GM19372 (cell line): ENCODE results near the gene CRTC2.

Experiments used
- ATAC-seq: cut with Tn5 transposase; IDR thresholded peaks from one replicate; pipeline ENCODE4 v1.9.1; 2021; ENCODE audit warnings: mild to moderate bottlenecking, low read depth, moderate library complexity; ENCODE audit not compliant: unreplicated experiment

Gene CRTC2

DNA sequence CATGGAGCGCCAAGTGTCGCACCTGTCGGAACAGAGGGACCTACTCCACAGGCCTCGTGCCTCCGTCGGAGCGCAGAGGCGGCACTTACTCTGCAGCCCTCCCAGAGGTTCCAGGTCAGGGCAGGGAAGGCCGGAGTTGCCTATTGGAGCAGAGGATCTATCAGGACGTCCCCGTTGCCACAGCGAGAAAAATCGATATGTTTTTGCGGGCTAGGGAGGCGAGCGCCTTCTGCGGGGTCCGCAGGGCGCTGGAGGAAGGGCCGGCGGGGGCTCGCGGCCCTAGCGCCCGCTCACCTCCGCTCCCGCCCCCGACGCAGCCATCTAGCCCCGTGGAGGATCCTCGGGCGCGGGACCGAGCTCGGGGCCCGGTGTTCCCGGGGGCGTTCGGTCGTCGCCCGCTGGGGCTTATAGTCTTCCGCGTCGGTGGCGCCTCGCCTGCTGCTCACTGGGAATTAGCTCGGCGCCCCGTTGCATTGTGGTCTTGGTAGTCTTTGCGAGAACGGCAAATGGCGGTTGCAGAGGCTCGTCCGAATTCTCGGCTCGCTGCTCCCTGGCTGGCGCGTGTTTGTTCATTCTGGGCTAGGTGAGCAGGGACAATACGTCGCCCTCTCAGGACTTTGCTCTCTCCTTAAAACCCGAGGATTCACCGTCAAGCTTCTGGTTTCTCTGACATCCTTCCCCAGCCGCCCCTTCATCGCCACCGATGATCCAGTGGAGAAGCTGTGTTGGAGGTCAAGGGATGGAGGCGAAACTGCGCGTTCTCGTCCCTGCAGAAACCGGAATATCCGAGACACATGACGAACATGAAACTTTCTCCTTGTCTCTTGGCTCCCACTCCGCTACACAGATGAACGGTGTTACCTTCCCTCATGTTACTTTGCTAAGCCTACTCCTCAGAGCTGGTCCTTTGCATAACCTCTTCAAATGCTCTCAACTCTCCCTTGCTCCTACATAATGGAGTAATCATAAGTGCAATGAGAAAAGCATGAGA lies 19.1 kb upstream of the CRTC2 start, which contains the start of gene JTB:
Gene JTB (minus strand): TSS at position 425 of the 991 bp plus-strand sequence. CDS start 422 bp downstream, at position 3.
- peak; percentile 80 for ATAC-seq

DNA sequence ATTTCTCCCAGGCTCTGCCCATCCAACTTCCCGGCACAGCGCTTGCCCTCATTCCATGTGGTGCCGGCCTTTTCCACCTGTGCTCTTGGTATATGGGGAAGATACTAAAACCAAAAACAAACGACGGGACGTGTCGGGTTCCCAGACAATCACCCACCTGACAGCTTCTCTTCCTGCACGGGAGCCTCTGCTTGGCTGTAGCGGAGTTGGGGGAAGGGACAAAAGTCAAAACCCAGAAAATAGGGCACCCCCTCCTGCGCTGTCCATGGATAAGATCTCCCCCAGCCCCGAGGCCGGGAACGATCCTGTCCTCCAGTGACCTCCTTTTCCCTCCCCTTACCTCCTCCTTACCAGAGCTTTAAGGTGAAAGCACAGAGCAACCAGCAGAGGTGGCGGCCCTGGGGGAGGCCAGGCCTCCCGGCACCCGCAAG lies 18.4 kb upstream of the CRTC2 start:
- no peak for ATAC-seq

DNA sequence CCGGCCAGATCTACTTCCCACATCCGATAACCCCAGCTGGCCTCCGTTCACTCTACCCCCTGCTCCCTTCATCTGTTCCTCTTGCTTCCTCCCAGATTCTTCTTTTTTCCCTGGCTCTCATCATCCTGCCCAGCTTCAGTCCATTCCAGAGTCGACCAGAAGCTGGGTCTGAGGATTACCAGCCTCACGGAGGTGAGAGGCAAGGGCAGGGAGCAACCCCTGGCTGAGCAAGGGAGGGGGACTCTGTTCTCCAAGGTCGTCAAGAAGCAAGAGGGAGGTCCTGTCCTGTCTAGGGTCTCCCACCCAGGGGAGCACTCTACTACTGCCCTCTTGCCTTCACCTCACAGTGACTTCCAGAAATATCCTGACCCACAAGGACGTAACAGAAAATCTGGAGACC lies 15.1 kb upstream of the CRTC2 start:
- ATAC-seq = no peak

DNA sequence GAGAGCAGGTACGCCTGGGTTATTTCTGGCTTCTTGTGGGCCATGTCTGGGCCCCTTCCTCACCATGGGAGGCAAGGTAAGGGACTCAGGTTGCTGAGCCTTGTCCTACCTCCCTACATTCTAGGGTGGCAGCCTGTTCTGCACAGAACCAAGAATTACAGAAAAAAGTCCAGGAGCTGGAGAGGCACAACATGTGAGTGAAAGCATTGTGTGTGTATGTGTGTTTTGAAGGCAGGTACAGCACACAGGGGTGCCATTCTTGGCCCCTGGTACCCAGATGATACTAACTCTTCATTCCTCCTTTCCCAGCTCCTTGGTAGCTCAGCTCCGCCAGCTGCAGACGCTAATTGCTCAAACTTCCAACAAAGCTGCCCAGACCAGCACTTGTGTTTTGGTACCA lies 14.7 kb upstream of the CRTC2 start:
- no peak for ATAC-seq

DNA sequence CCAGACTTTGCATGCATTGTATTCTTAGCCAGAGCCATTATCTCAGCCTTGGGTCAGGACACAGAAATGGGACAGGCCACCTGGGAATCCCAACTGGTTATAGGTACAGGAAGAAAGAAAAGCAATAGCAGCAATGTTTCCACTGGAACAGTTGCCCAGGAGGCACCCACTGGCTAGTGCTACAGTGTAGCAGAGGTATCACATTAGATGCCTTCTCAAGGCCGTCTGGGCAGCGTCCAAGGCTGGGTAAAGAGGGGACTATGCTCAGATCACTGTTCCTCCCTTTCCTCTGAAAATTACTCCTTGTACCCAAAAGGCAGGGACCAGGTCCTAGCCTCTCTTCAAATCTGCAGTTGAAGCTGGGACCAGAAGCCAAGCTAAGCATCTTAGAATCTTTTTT lies 11.9 kb upstream of the CRTC2 start:
- no peak for ATAC-seq

DNA sequence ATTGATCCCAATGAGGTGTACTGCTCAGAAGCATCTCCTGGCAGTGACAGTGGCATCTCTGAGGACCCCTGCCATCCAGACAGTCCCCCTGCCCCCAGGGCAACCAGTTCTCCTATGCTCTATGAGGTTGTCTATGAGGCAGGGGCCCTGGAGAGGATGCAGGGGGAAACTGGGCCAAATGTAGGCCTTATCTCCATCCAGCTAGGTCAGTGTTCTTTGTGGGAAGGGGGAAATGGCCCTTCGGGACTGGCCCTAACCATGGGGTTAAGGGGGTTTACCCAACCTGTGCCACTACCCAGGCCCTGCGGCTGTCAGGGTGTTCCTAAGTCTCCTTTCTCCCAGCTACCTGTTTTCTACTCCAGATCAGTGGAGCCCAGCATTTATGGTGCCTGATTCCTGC lies 10.6 kb upstream of the CRTC2 start:
- no peak for ATAC-seq

DNA sequence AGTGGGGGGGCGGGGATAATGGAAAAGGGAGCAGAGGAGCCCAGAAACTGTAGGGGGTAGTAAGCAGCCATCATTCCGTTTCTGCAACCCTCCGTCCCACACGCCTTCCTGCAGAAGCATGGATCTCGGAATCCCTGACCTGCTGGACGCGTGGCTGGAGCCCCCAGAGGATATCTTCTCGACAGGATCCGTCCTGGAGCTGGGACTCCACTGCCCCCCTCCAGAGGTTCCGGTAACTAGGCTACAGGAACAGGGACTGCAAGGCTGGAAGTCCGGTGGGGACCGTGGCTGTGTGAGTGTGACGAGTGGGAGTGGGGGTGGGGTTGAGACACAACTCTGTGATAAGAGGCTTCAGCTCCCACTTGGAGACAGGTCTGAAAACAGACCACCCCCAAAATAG lies 10.0 kb upstream of the CRTC2 start:
- no peak for ATAC-seq

DNA sequence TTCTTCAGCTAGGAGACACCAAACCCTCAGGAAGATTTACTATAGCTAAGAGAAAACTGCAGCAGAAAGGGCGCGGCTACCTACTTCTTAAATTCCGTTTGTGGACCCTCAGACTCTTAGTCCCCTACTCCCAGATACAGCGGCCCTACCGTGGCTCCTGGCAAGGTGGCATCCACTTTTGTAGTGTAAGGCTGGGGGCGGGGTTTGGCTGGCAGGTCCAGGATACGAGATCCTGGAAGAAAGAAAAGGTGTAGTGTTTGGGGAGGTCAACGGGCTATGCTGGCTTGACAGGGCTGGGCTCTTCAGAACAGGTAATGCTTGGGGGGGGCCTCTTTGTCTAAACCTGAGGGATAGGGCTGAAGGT lies 9.6 kb upstream of the CRTC2 start:
- no peak for ATAC-seq

DNA sequence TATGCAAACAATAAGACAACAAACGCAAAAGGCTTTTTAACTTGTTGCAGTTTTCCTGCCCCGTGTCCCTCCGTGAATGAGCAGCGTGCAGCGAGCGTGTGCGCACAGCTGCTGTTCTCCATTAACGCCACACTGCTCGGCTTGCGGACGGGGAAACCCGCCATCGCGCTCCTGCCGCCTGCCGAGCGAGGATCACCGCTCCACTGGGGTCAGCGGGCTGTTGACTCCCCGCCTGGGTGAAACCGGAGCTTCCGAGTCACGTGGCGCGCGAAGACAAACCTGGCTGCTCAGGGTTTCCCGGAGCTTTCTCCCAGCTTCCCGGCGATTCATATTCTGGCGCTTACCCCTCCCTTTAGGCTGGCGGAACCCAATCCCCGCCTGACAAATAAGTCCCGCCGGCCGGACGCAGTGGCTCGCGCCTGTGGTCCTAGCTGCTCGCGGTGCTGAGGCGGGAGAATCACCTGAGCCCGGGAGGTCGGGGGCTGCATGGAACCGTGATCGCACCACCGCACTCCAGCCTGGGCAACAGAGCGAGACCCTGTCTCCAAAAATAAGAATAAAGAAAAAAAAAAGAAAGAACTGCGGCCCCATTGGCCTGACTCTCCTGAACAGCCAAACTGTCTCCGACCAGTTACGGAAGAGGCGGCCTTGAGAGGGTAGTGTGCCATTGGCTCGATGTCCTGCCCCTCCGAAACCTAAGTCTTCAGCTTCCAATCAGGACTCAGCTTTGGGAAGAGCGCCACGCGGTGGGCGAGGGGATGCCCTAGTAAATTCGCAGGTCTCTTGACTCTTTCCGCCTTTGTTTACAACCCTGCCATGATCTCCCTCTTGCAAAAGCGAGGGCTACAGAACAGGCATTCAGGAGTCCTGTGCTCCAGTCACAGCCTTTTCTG lies 8.9 kb upstream of the CRTC2 start, which contains the start of gene CREB3L4:
Gene CREB3L4 (plus strand): TSS at position 796 of the 893 bp plus-strand sequence. CDS start 624 bp downstream, outside the sequence.
- peak; percentile 74 for ATAC-seq

DNA sequence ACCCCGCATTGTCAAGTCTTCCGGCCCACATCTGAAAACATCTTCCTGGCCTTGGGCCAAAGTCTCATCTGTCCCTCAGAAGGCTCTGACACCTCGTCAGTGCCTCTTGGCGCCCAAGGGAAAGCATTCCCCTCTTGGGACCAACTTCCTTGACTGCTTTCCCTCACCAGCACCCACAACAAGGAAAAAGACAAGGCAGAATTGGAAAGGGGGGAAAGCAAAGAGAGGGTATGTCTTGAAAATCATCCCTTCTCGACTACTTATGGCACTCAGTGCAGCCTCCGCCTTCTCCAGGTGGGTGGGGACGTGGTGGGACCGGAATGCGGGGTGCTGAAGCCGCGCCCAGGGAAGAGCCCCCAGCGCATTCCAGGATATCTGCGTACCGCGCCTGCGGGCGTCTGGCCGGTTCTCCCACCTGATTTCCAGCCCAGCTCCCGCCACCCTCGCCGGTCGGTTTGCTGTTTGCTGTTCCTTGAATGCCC lies 5.5 kb upstream of the CRTC2 start:
- no peak for ATAC-seq

DNA sequence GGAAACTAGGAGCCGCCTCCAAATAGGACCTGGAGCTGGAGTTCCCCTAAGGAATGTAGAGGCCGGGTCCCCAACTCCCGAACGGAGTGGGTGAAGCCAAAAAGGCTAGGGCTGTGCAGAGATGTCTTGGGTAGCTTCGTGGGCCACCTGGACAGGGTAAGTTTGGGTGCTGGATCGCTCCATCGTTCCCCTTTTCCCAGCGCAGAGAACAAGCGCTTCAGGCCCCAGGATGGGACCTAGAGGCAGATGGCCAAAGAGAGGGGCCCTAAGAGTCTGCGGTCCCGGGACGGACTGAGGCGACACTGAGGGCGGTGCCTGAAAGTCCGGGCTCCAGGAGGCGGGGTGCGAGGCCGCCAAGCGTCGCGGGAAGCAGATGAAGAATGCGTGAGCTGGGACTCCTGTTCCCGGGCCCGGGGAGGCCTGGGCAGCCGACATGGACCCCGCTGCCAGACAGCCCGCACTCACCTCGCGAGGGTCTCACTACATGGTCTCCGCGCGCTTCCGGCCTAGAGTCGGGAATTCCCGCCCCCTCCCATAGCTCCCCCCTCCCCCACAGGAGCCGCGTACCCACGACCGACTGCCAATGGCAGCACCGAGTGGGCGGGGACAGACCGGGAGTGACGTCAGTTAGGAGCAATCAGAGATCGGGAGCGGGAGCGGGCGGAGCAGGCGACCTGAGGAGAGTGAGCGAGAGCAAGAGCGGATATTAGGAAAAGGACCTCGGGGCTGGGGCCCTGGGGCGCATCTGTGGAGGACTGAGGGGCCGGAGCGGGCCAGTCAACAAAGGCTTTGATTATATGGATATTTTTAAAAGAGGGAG lies 4.8 kb upstream of the CRTC2 start, which contains the start of gene SLC39A1:
Gene SLC39A1 (minus strand): TSS at position 508 of the 820 bp plus-strand sequence. CDS start 822 bp downstream, outside the sequence.
- peak; percentile 45 for ATAC-seq

DNA sequence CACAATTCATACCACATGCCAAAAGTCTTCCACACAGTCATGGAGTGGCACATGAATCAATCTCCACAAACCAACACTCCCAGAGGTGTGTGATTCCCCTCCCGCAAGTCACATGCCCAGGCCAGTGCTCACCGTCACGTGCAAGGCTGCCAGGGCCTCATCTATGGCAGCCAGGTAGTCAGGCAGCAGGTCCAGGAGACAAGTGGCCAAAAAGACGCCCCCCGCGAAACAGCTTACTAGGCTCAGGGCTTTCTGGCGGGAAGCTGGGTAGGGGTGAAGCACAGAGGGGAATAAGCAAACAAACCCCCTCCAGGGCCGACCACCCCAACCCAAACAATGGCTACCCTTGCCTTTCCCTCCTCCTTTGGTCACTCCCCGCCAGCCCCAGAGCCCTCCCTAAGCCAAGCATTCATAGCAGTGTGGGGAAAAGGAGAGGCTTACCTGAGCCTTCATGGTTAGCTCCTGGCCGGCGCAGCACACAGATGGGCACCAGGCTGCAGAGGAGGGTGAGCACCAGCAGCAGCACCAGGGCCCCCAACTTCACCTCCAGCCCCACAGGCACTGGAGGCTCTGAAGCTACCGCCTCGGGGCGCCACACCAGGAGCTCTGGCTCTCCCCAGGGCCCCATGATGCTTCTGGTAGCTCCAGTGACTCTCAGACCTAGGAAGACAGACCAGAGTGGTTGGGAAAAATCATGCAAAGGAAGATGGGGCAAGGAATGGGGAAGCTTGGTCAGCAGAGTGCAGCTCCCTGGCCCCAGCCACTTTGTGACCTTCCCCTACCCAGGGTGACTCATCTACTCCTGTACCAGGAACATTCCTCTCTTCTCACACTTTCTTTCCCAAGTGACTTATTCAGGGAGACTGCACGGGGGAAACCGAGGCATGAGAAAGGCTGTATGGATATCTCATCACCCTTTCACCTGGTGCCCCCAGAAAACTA lies 3.9 kb upstream of the CRTC2 start:
- no peak for ATAC-seq

DNA sequence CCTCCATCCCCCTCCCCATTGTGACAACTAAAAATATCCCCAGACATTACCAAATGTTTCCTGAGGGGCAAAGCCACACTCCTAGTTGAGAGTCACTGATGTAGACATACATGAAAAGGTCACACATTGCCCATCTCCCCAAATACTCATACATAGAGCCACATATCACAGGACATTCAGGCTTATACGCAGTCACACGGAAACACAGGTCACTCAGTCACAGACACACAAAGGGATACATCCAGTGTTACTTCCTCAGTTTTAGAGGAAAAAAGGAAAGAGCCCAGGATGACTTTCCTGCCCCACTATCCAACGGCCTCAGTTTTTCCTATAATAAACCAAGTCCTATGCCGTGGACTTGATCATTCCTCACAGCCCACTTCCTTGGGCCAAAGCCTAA lies 3.0 kb upstream of the CRTC2 start:
- ATAC-seq = no peak

DNA sequence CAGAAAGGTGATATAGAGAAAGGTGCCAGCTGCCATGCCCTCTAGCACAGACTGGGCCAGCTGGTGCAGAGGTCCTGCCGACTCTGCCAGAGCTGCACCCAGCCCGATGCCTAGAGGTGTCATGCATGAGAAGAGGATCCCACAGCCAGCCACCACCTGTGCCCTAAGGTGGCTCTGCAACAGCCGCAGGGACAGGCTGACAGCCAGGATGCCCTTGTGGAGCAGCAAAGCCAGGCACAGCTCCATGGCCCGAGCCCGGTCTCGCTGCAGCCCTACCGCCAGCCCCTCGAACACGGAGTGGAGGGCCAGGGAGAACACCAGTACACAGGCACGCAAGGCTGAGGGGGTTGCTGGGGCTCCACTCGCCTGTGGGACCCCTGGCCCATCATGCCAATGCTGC lies 1.8 kb upstream of the CRTC2 start:
- ATAC-seq = no peak

DNA sequence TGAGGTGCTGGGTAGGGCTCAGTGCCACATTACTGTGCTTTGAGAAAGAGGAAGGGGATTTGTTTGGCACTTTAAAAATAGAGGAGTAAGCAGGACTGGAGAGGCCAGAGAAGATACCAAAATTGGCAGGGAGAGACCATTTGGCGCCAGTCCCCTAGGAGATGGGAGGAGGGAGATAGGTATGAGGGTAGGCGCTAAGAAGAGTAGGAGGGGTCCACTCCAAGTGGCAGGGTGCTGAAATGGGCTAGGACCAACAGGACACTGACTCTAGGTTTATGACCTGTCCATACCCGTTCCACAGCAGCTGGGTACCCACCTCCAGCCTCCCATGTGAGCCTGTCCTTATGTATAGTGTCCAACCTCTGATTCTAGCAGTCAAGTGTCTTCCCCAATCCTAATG lies 1.0 kb upstream of the CRTC2 start:
- ATAC-seq = no peak

DNA sequence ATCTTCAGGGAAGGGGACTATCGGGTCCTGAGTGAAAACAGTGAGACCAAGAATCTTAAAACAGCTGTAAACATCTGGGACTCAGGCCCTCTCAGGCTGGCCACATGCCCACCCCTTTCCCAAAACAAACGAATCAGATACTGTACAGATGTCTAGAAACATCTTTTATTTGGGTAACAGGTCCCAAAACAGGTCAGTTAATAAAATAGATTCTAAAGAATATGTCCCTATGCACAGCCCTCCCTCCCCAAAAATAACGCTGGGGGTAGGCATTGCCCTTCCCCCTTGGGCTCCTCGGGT lies 499 bp upstream of the CRTC2 start:
- no peak for ATAC-seq

DNA sequence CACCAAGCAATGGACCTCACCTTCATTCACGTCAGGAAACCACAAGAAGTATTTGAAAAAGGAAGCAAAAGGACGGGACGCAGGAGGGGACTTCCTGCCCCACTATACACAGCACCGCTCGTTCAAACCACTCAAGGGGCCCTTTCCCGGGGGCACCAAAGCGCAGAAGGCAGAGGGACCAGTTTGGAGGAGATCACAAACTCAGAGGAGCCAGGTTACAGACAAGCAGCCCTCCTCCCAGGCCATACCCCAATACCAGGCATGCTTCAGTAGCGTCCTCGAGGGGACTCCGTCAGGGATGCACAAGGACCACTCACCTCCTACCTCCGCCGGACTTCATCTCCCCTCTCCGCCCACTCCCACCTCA lies 685 bp downstream of the CRTC2 start:
- peak; percentile 7 for ATAC-seq

DNA sequence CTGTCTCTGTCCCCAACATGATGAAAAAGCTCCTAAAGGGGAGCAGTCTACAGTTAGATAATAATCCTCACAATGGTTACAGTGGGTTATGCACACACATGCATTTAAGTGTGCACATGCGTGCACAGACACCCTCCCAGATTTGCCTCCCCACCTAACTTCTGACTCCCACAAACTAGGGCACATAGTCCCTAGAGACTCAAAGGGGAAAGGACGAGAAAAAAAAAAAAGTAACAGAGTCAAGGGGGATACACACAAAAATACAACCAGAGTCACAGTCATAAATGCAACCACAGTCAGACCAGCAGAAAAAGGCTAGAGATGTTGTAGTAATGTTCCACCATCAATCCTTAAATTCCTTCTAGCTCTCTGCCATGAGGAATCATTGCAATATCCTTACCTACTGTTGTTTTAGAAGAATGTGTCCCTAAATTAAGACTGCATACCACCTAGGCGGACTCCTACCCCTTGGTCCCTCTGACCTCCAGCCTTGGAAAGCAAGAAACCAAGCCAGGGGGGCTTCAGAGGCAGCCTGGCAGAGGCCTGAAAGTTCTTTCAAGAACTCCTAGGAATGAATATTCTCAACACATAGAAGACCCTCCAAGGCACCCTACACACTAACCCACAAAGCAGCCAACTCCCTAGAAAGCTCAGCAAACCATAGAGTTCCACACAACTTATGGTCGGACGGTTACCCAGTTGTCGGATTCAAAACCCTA lies 1.3 kb downstream of the CRTC2 start:
- ATAC-seq = no peak
